ENCODE data around the gene PAX1.

PAX1 gene

GRCh38 chr20:21767739-21768223, 62.3 kb downstream of the PAX1 start:
- Histone ChIP-seq H3K9me3 (ENCODE audit: insufficient read depth, low read depth, low read length) (no peaks in the 10 kb centered on the region), H3K9ac (ENCODE audit: low read depth, low read length) (peak overlapping the region; percentile 47), H3K36me3 (ENCODE audit: insufficient read depth, low read depth, low read length) (no peaks in the 10 kb centered on the region), H3K27me3 (ENCODE audit: insufficient read depth, low read length) (peaks cover 23% of the 10 kb centered on the region), H3K4me3 (ENCODE audit: low read length) (peak overlapping the region; percentile 66), H3K27ac (ENCODE audit: low read length) (no peak overlapping the region), H3K4me1 (ENCODE audit: insufficient read depth, low read length) (no peaks in the 10 kb centered on the region; the same call in 1 of the 2 replicates)
